Left lung (tissue), 10 donors: ENCODE data around the gene KRT32. TPM values are rescaled to one million over a fixed set of nuclear protein-coding genes. Genes with fewer than 3 reads are reported as not detected.

Source experiments
- ATAC-seq: fragments of 200-7000 bp; cut with Tn5 transposase; one replicate; pipeline ENCODE4 v1.9.1; 2020; ENCODE audit warnings: moderate library complexity
- DNase-seq, 4 donors: peaks; one replicate each; pipeline ENCODE4 v3.0.0-alpha.2; 2013 to 2020
- H3K27ac ChIP-seq, 2 donors: fragments of 200-600 bp; sonication (generic) in 1 of 2; one replicate each; pipeline versions ENCODE4 v1.5.0 to v1.8.0; 2020 to 2021
- H3K27me3 ChIP-seq, 2 donors: fragments of 200-600 bp; sonication (generic) in 1 of 2; one replicate each; pipeline versions ENCODE4 v1.5.0 to v1.8.0; 2020 to 2021
- H3K36me3 ChIP-seq, 2 donors: fragments of 200-600 bp; sonication (generic) in 1 of 2; one replicate each; pipeline versions ENCODE4 v1.5.0 to v1.8.0; 2020 to 2021
- H3K4me1 ChIP-seq, 2 donors: fragments of 200-600 bp; one replicate each; pipeline ENCODE4 v1.8.0; 2021
- H3K4me3 ChIP-seq, 2 donors: fragments of 200-600 bp; sonication (generic) in 1 of 2; one replicate each; pipeline versions ENCODE4 v1.5.0 to v1.8.0; 2020 to 2021; ENCODE audit warnings: mild to moderate bottlenecking in 1 of 2
- H3K9me3 ChIP-seq, 2 donors: fragments of 200-600 bp; sonication (generic) in 1 of 2; one replicate each; pipeline versions ENCODE4 v1.5.0 to v1.8.0; 2020 to 2021
- intact Hi-C, 2 donors: fragments of 100-400 bp; cut with DNase I; formaldehyde crosslinking; loops; one replicate each; pipeline versions ENCODE4 v1.11.2 to v1.14.2; 2022
- polyA plus RNA-seq, 6 donors: library from polyadenylated mRNA; unstranded; fragments of 120-200 nt; gene quantifications; one replicate each; pipeline ENCODE4 v1.2.1, GENCODE V29; 2013; ENCODE audit not compliant: insufficient read length in 6 of 6
- total RNA-seq, 2 donors: library from RNA; stranded (reverse); fragmentation: NEBNext Ultra II Directional; extraction: Animal tissue kit (Norgen Biotek cat#: 25700); gene quantifications; one replicate each; pipeline ENCODE4 v1.2.1, GENCODE V29; 2021
- TF ChIP-seq, protein P1 (sequence below), 2 donors: fragments of 200-600 bp; sonication (generic) in 1 of 2; IDR thresholded peaks; one replicate each; pipeline versions ENCODE4 v1.5.0 to v1.8.0; 2021; ENCODE audit warnings: antibody characterized with exemption in 2 of 2
- donor health status: DM: no; HTN: yes; CAD: no.
- donor health status: DM: no; HTN: no; CAD: no.

KRT32 gene
- total and polyA plus RNA-seq, 8 donors: not detected

DNA sequence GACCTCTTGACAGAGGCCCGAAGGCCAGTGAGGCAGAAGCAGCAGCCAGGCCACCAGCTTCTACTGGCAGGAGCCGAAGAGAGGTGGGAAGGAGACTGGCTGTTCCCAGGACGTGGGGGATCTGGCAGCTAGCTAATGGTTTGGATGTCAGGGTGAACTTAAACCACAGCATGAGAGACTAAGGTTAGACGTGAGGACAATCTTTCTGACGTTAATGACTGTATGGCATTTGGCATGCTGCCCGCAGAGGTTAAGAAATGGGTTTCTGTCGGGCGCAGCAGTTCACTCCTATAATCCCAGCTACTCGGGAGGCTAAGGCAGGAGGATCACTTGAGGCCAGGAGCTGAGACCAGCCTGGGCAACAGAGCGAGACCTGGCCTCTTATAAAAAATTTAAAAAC is 44.5 kb upstream of the KRT32 start:
- ATAC-seq: no peak
- Histone ChIP-seq H3K36me3 (no peaks in the 10 kb centered on the region), H3K4me1 (no peaks in the 10 kb centered on the region), H3K27ac (no peak overlapping the region), H3K4me3 (no peak overlapping the region), H3K9me3 (no peaks in the 10 kb centered on the region), H3K27me3 (peaks cover 0 to 19% of the 10 kb centered on the region in 2 donors)
- DNase-seq: peak in 1 of 4 donors; percentile 37
- TF ChIP-seq, protein P1, sequence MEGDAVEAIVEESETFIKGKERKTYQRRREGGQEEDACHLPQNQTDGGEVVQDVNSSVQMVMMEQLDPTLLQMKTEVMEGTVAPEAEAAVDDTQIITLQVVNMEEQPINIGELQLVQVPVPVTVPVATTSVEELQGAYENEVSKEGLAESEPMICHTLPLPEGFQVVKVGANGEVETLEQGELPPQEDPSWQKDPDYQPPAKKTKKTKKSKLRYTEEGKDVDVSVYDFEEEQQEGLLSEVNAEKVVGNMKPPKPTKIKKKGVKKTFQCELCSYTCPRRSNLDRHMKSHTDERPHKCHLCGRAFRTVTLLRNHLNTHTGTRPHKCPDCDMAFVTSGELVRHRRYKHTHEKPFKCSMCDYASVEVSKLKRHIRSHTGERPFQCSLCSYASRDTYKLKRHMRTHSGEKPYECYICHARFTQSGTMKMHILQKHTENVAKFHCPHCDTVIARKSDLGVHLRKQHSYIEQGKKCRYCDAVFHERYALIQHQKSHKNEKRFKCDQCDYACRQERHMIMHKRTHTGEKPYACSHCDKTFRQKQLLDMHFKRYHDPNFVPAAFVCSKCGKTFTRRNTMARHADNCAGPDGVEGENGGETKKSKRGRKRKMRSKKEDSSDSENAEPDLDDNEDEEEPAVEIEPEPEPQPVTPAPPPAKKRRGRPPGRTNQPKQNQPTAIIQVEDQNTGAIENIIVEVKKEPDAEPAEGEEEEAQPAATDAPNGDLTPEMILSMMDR (IDR thresholded peaks at IDR 0.05): no peak
- intact Hi-C loops: no loop called here

DNA sequence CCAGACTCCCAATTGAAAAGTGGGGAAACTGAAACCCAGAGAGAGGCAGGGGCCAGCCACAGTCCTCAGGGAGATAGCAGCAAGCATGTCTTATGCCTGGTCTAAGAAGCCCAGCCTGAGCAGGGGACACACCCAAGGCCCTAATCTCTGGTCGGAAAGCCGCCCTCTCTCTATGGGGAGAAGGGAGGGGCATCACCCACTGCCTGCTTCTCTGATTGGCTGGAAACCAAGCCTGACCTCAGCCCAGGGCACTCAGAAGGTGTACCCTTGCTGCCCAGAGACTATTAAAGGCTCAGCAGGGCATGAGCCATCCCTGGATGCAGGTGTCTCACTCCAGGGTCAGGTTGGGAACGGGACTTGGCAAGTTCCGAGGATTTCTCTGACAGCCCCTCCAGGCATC is 43.9 kb upstream of the KRT32 start:
- DNase-seq: peak in 1 of 4 donors; percentile 31
- peaks cover 0 to 19% of the 10 kb centered on the region in 2 donors for H3K27me3 ChIP-seq
- H3K4me1 ChIP-seq: no peaks in the 10 kb centered on the region
- no peak overlapping the region for H3K4me3 ChIP-seq
- intact Hi-C loops: no loop called here
- ATAC-seq: peak; percentile 80
- H3K27ac ChIP-seq: no peak overlapping the region
- TF ChIP-seq, protein P1 (IDR thresholded peaks at IDR 0.05): no peak
- H3K36me3 ChIP-seq: no peaks in the 10 kb centered on the region
- H3K9me3 ChIP-seq: no peaks in the 10 kb centered on the region

DNA sequence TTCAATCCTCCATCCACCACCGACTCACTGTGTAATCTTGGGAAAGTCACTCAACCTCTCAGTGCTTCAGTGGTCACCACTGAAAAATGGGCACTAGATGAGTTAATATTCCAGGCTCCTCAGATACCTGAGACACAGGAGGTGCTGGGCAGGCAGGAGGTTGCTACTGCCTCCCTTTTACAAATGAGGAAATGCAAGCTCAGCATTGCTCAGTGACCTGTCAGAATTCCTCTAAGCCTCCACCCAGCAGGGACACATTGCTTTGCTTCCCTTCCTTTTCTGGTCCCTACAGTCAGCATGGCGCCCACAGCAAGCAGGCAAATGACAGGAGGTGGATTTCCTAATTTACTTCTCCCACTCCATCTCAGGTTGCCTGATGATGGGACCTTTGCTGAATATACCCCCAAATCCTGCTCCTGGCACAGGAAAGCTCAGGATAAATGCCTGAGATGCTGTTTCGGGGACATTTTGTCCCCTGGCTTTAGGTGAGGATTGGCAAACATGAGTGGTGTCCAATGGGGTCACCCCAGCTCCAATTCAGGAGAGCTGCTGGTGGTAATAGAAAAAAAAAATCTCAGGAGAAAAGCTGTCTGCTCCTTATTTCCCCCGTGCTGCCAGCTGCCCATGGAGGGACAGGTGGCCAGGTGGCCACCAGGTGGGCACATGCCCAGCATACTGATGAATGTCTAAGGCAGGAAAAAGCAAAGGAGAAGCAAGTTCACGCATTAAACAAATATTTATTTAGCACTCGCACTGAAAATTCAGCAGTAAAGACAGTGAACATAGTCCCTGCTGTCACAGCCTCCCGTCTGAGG is 43.3 kb upstream of the KRT32 start:
- H3K27ac ChIP-seq: no peak overlapping the region
- ATAC-seq (peak; percentile 3), DNase-seq (no peak)
- TF ChIP-seq, protein P1 (IDR thresholded peaks at IDR 0.05): no peak
- H3K36me3 ChIP-seq: no peaks in the 10 kb centered on the region
- intact Hi-C loops: no loop called here
- peaks cover 0 to 15% of the 10 kb centered on the region in 2 donors for H3K27me3 ChIP-seq
- H3K9me3 ChIP-seq: no peaks in the 10 kb centered on the region
- no peak overlapping the region for H3K4me3 ChIP-seq
- H3K4me1 ChIP-seq: no peaks in the 10 kb centered on the region

DNA sequence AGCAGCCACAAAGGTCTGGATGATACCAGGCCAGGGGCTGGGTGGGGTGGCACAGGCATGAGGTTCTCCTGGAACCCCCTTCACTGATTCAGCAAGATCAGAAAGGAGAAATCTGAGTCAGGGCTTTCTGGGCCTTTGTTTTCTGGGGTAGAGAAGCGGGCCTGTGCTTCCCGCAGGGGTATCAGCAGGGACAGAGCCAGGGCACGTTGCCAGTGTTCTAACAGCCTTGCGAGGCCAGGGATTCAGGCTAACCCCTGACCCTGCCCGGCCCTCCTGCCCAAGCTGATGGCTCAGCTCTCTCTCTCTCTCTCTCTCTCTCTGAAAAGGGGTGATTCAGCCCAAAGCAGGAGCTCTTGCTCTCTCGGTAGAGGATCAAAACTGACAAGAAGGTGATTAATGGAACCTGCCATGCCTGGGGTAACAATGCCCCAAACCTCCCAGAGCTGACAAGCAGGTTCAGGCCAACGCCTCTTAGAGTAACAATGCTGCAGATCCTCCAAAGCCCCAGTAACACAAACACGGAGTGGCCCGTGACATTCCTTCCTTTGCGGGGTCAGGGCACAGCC is 40.2 kb upstream of the KRT32 start:
- Histone ChIP-seq H3K36me3 (no peaks in the 10 kb centered on the region), H3K4me1 (no peaks in the 10 kb centered on the region), H3K27me3 (peaks cover 0 to 12% of the 10 kb centered on the region in 2 donors), H3K4me3 (no peak overlapping the region), H3K9me3 (no peaks in the 10 kb centered on the region), H3K27ac (no peak overlapping the region)
- TF ChIP-seq, protein P1 (IDR thresholded peaks at IDR 0.05): no peak
- intact Hi-C loops: no loop called here
- no peak for ATAC-seq
- peak in 1 of 4 donors; percentile 40 for DNase-seq
